Keratinocyte (primary cell): ENCODE results near the gene SLC25A34. TPM values are rescaled to one million over a fixed set of nuclear protein-coding genes. Genes with fewer than 3 reads are reported as not detected.
A peak's percentile ranks its signal among the peaks of the same experiment; 100 is the strongest.

Experiments
- DNase-seq: peaks from one replicate; pipeline ENCODE4 v3.0.0-alpha.2; 2011; ENCODE audit warnings: low read depth, missing footprints, low spot score
- FAIRE-seq: peaks from 2 replicates; lab custom pipeline; 2011; peaks lifted over from hg19 to GRCh38; lab: Jason Lieb, UNC
- H2AFZ ChIP-seq: 2 replicates; pipeline ENCODE4 v1.6.0; 2012; ENCODE audit warnings: low read length, control low read depth, inconsistent platforms; ENCODE audit not compliant: control insufficient read depth
- H3K27ac ChIP-seq: 2 replicates; pipeline ENCODE4 v1.5.1; 2011; ENCODE audit warnings: low read length; ENCODE audit not compliant: control insufficient read depth, insufficient read depth
- H3K27me3 ChIP-seq: 3 replicates; pipeline ENCODE4 v1.6.0; 2011; ENCODE audit warnings: low read length; ENCODE audit not compliant: control insufficient read depth, insufficient read depth; ENCODE audit errors: extremely low read depth
- H3K36me3 ChIP-seq, 2 experiments: 2 replicates in 1 of 2; 3 replicates in 1 of 2; pipeline ENCODE4 v1.5.1; 2011; ENCODE audit warnings: low read length in 2 of 2, mild to moderate bottlenecking in 1 of 2; ENCODE audit not compliant: control insufficient read depth in 2 of 2, insufficient read depth in 2 of 2; ENCODE audit errors: extremely low read depth in 1 of 2
- H3K4me1 ChIP-seq: 3 replicates; pipeline ENCODE4 v1.5.1; 2011; ENCODE audit warnings: low read length; ENCODE audit not compliant: control insufficient read depth, insufficient read depth; ENCODE audit errors: extremely low read depth
- H3K4me2 ChIP-seq: 3 replicates; pipeline ENCODE4 v1.6.0; 2011; ENCODE audit warnings: low read depth, low read length; ENCODE audit not compliant: control insufficient read depth, insufficient read depth; ENCODE audit errors: extremely low read depth
- H3K4me3 ChIP-seq, 3 experiments: fragments of 200-600 bp in 1 of 3; sonication (generic) in 1 of 3; 2 replicates in 2 of 3; 3 replicates in 1 of 3; pipeline ENCODE4 v1.5.1; 2011 to 2016; ENCODE audit warnings: low read length in 3 of 3, mild to moderate bottlenecking in 3 of 3, control low read depth in 2 of 3, inconsistent platforms in 1 of 3, low read depth in 1 of 3, mixed read lengths in 1 of 3, mixed run types in 1 of 3, moderate library complexity in 1 of 3; ENCODE audit not compliant: control insufficient read depth in 2 of 3, insufficient read depth in 2 of 3; ENCODE audit errors: extremely low read depth in 1 of 3
- H3K79me2 ChIP-seq: 2 replicates; pipeline ENCODE4 v1.6.0; 2012; ENCODE audit warnings: low read length; ENCODE audit not compliant: control insufficient read depth, insufficient read depth
- H3K9ac ChIP-seq: 3 replicates; pipeline ENCODE4 v1.6.0; 2011; ENCODE audit warnings: low read length; ENCODE audit not compliant: control insufficient read depth, insufficient read depth; ENCODE audit errors: extremely low read depth
- H3K9me1 ChIP-seq: 3 replicates; pipeline ENCODE4 v1.6.0; 2011; ENCODE audit warnings: low read length; ENCODE audit not compliant: control insufficient read depth, insufficient read depth; ENCODE audit errors: extremely low read depth
- H3K9me3 ChIP-seq: 2 replicates; pipeline ENCODE4 v1.5.1; 2012; ENCODE audit warnings: low read depth, low read length; ENCODE audit not compliant: control insufficient read depth
- H4K20me1 ChIP-seq: 3 replicates; pipeline ENCODE4 v1.6.0; 2011; ENCODE audit warnings: low read length; ENCODE audit not compliant: control insufficient read depth, insufficient read depth; ENCODE audit errors: extremely low read depth
- EZH2 ChIP-seq: IDR thresholded peaks from one replicate; pipeline ENCODE4 v1.6.1; 2012; ENCODE audit warnings: inconsistent platforms, mild to moderate bottlenecking, low read length, moderate library complexity
- dilution Hi-C: fragments of 300-500 bp; cut with MboI; formaldehyde crosslinking; loops from one replicate; pipeline ENCODE4 v1.7.0; 2020; ENCODE audit warnings: low sequenced_read_pairs; ENCODE audit not compliant: extremely low pct_ligation_motif_present
- polyA plus RNA-seq, 5 experiments: library from polyadenylated mRNA; depleted of rRNA in 3 of 5; stranded (reverse) in 3 of 5; stranded (forward) in 1 of 5; unstranded in 1 of 5; fragments of >200 nt; gene quantifications; 1 replicate in 1 of 5; 2 replicates in 3 of 5; 3 replicates in 1 of 5; pipeline versions ENCODE4 v1.2.1 to v1.2.3, GENCODE V29; 2011 to 2012; ENCODE audit warnings: missing spikeins in 2 of 5, low read depth in 1 of 5, low replicate concordance in 1 of 5
- TF ChIP-seq, protein P1 (sequence below), 3 experiments: IDR thresholded peaks in 1 of 3; conservative IDR thresholded peaks in 1 of 3; optimal IDR thresholded peaks in 1 of 3; 2 replicates in 2 of 3; 3 replicates in 1 of 3; pipeline versions ENCODE3 to v1.5.1; 2011; ENCODE audit warnings: low read length in 3 of 3, mild to moderate bottlenecking in 3 of 3, moderate library complexity in 2 of 3, control low read depth in 1 of 3, inconsistent platforms in 1 of 3; ENCODE audit not compliant: insufficient read depth in 2 of 3; ENCODE audit errors: extremely low read depth in 1 of 3

The SLC25A34 gene
- polyA plus RNA-seq, 1 donor (not counting 4 experiments of a cell fraction or from before 2014, with no cell fraction given), result 0.46 TPM

DNA sequence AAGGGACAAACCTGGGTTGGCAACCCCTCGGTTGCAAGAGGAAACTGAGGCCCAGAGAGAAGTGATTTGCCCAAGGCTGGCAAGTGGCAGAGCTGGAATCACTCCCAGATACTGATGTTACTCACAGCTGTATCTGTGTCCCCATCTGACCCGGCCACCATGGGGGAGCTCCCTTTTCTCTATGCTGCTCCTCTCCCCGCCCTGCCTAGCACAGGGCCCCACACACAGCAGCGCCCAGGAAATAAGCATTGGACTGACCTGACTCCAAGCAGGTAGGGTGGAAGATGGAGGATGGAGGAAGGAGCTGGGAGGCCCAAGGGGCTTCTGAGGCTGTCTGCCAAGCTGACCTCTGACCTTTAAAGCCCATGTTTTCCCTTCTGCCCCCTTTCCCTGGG, 19.6 kb downstream of the SLC25A34 start:
- Histone ChIP-seq H3K4me2 (no peak overlapping the region), H3K27me3 (no peaks in the 10 kb centered on the region), H3K4me1 (peaks cover 24% of the 10 kb centered on the region), H3K9me3 (no peaks in the 10 kb centered on the region), H3K9me1 (no peaks in the 10 kb centered on the region), H3K4me3 (no peak overlapping the region), H2AFZ (no peak overlapping the region), H3K27ac (no peak overlapping the region), H3K9ac (no peak overlapping the region), H4K20me1 (no peaks in the 10 kb centered on the region), H3K79me2 (peaks cover 17% of the 10 kb centered on the region), H3K36me3 (no peaks in the 10 kb centered on the region)
- dilution Hi-C loops, result no loop called here
- FAIRE-seq (no peak), DNase-seq (no peak)
- TF ChIP-seq EZH2, result no peak
- TF ChIP-seq, protein P1, sequence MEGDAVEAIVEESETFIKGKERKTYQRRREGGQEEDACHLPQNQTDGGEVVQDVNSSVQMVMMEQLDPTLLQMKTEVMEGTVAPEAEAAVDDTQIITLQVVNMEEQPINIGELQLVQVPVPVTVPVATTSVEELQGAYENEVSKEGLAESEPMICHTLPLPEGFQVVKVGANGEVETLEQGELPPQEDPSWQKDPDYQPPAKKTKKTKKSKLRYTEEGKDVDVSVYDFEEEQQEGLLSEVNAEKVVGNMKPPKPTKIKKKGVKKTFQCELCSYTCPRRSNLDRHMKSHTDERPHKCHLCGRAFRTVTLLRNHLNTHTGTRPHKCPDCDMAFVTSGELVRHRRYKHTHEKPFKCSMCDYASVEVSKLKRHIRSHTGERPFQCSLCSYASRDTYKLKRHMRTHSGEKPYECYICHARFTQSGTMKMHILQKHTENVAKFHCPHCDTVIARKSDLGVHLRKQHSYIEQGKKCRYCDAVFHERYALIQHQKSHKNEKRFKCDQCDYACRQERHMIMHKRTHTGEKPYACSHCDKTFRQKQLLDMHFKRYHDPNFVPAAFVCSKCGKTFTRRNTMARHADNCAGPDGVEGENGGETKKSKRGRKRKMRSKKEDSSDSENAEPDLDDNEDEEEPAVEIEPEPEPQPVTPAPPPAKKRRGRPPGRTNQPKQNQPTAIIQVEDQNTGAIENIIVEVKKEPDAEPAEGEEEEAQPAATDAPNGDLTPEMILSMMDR (optimal IDR thresholded peaks at IDR 0.05 in 1 of 3, IDR thresholded peaks at IDR 0.05 in 1 of 3, conservative IDR thresholded peaks at IDR 0.05 in 1 of 3; ENCODE audit: extremely low read depth in 1 of 3, insufficient read depth in 2 of 3, low read length in 3 of 3), result no peak

DNA sequence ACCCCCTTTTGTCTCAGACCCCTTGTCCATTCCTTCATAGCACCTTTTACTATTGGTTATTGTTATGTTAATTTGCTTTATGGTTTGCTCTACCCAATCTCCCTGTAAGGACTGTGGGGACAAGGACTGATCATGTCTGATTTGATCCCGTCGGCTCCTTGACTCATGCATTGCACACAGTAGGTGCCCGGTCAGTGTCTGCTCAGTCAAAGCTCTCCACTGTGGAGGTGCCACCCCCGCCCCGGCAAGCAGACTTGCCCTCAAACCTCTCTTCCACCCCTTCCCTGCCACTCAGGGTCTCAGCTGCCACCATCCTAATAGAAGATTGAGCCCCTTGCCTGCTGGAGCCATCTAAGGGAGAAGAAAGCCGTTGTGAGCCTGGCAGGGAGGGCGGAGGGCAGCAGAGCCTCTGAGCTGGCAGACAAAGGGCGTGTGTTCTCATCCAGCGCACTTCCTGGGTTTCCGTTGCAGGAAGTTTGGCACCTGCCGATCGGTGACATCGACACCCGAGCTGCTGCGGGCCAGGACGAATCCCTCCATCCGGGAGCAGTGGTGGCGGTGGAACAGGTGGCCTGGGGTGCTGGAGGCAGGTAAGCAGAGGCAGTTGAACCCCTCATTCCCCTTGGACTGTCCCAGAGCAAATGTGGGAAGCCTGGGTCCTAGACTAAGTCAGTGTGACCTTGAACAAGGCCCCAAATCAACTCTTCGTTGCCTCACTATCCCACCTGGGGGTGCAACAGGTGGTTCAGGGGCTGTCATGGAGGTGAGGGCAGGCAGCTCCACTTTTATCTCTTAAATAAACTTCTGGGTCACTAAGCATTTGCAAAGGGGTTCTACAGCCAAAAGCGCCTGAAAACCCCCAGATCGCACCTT, 20.3 kb downstream of the SLC25A34 start:
- Histone ChIP-seq H3K9me1 (no peaks in the 10 kb centered on the region), H3K9ac (no peak overlapping the region), H4K20me1 (no peaks in the 10 kb centered on the region), H3K27ac (no peak overlapping the region), H3K4me2 (peak overlapping the region; percentile 75), H2AFZ (peak overlapping the region; percentile 74), H3K4me3 (peak overlapping the region in 2 of 3 experiments; percentile 5 to 44), H3K79me2 (peaks cover 24% of the 10 kb centered on the region), H3K27me3 (no peaks in the 10 kb centered on the region), H3K36me3 (peaks cover 0 to 5% of the 10 kb centered on the region in 2 experiments), H3K9me3 (no peaks in the 10 kb centered on the region), H3K4me1 (peaks cover 30% of the 10 kb centered on the region)
- FAIRE-seq, result peak; percentile 81
- dilution Hi-C loops, result no loop called here
- no peak for DNase-seq
- TF ChIP-seq, protein P1 (optimal IDR thresholded peaks at IDR 0.05 in 1 of 3, IDR thresholded peaks at IDR 0.05 in 1 of 3, conservative IDR thresholded peaks at IDR 0.05 in 1 of 3; ENCODE audit: extremely low read depth in 1 of 3, insufficient read depth in 2 of 3, low read length in 3 of 3), result no peak
- no peak for TF ChIP-seq EZH2
